HL-60 (cell line): ENCODE results near the gene RBM6.

Experiments used
- CTCF ChIP-seq: IDR thresholded peaks from one replicate; pipeline ENCODE4 v1.5.1; 2011; ENCODE audit warnings: low read length, control low read depth, inconsistent platforms; ENCODE audit not compliant: insufficient read depth
- GABPA ChIP-seq: IDR thresholded peaks from 2 replicates; pipeline ENCODE4 v1.6.1; 2012; ENCODE audit warnings: low read depth
- POLR2AphosphoS5 ChIP-seq: IDR thresholded peaks from 2 replicates; pipeline ENCODE4 v1.6.1; 2012; ENCODE audit warnings: low read depth
- REST ChIP-seq: IDR thresholded peaks from 2 replicates; pipeline ENCODE4 v1.6.1; 2012; ENCODE audit warnings: low read depth; ENCODE audit not compliant: insufficient replicate concordance
- SPI1 ChIP-seq: IDR thresholded peaks from 2 replicates; pipeline ENCODE4 v1.6.1; 2012; ENCODE audit warnings: low read depth, mild to moderate bottlenecking, borderline replicate concordance

- TF ChIP-seq CTCF (no peak), REST (no peak), POLR2AphosphoS5 (peak; percentile 59; the same call in 1 of the 2 replicates), GABPA (no peak), SPI1 (no peak)
Measured at GRCh38 chr3:50120364-50121071, 180.6 kb downstream of the RBM6 start.
